HG03565 (cell line): ENCODE results near the gene EFHD2.
"Not testable (repeated sequence)": the region's sequence is repeated elsewhere in the genome, so short reads cannot be mapped to it uniquely, and the experiment has no call there.

Experiments used
- ATAC-seq: cut with Tn5 transposase; IDR thresholded peaks from one replicate; pipeline ENCODE4 v1.9.1; 2021; ENCODE audit warnings: mild to moderate bottlenecking, moderate library complexity; ENCODE audit not compliant: unreplicated experiment

EFHD2 gene

DNA sequence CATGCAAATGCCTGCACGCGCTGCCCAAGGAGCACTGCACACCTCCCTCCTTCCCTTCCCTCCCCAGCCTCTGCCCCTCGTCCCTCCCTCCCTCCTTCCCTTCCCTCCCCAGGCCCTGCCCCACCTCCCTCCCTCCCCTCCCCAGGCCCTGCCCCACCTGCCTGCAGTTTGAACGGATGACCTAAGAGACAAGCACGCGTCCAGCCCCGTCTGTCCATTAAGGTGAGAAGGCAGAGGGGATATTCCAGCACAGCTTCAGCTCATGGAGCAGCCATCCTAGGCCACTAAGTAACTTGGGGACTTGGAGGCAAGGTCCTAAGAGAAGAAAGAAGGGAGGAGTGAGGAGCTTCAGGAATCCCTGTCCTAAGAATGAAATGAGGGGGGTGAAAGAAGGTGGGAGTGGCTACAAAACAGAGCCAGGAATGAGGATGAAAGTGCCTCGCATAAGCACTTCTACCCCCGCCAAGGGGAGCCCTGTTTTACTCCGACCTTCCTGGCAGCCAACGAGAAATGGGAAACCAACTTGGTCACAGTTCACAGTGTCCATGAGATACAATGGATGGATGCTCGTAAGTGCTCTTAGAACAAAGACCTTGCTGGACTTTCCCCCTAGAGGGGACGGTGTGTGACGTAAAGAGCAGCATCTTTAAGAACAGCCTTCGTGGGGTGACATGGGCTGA lies 21.3 kb upstream of the EFHD2 start:
- ATAC-seq: no peak

GRCh38 chr1:15389828-15390227 lies 19.9 kb upstream of the EFHD2 start:
- not testable (repeated sequence) for ATAC-seq

DNA sequence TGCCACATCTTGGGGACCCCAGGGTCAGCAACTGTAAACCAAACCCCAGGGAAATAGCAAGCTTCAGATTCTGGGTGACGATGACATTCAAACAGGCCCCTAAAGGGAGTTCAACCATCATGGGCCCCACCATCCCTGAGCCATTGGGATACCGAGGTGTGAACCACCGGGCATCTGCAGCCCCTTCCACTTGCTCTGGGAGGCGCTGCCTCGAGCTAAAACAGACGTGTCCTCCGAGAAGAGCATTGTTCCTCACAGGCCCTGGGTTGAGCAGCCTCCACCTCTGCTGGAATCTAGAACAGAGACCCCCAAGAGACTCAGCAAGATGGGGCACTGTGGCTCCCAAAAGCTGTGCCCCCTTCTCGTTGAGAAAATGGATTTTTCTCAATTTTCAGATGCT lies 19.0 kb upstream of the EFHD2 start:
- ATAC-seq: no peak

DNA sequence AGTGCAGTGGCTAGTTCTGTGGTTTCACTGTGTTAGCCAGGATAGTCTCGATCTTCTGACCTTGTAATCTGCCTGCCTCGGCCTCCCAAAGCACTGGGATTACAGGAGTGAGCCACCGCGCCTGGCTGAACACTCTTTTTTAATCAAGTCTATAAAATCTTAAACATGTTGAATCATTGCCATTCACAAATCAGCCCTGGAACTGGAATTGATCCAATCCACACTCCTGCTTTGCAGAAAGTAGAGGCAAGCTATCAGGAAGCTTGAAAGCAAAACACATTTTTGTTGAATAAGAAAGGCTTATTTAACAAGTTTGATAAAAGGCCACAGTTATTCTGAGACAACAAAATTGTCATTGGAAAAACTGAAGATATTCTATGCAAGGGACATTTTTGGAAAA lies 18.3 kb upstream of the EFHD2 start:
- no peak for ATAC-seq

DNA sequence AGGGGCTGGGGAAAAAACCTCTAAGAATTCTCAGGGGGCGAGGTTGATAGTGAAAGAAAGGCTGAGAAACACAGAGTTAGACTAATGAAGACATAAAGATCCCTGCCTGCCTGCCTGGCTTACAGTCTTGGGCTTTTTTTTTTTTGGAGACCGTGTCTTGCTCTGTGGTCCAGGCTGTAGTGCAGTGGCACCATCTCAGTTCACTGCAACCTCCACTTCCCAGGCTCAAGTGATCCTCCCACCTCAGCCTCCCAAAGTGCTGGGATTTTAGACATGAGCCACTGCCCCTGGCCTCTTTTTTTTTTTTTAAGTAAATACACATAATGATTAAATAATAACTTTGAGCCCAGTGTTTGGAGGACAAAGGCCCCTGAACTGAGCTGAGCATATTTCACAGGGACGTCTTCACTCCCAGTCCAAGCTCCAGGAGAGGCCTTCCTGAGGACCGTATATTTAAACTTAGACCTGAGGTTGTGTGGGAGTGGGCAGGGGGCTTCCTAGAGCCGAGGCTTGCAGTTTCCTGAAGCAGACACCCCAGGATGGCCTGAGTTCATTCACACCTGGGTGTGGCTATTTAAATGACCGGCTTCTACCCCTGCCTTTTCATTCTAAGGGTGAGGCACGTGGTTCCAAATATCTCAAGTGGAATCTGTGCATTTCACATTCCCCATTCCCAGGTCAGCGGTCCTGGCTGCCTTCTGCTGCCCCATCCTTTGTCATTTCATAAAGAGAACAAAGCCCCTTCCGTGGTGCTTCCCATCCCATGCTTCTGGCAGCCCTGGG lies 16.0 kb upstream of the EFHD2 start:
- ATAC-seq: no peak

DNA sequence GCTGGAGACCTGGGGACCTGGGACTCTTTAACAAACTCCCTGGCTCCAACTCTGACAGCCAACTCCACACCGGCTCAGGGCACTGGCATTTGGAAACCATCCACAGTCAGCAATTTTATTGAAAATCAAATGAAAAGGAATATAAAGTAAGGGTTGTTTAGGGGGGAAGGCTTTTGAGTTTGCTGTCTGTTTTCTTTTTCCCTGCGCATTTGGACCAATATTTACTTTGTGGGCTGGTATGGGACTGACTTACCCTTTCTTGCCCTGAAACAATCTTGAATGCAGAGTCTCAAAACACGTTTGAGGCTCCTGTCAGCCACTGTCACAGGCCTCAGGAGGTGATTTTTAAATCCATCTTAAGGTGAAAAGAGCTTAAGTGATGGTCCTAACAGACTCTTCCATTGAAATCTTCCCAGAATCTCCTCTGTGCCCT lies 15.4 kb upstream of the EFHD2 start:
- ATAC-seq: no peak

DNA sequence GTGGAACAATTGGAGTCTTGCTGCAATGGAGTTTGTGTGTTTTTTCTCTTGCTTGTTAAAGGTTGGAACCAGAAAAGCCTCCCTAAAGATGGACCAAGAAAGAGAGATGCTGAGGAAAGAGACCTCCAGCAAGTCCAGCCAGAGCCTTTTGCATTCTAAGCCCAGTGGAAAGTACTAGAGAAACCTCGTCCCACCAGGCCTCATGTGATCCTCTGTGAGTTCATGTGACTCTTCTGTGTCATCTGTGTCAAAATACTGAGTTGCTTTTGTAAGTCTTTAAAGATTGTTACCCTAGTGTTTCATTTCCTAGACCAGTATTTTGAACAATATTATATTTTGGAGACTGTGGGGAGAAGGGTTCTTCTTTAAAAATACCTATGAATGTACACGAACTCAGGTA lies 12.5 kb upstream of the EFHD2 start:
- no peak for ATAC-seq

DNA sequence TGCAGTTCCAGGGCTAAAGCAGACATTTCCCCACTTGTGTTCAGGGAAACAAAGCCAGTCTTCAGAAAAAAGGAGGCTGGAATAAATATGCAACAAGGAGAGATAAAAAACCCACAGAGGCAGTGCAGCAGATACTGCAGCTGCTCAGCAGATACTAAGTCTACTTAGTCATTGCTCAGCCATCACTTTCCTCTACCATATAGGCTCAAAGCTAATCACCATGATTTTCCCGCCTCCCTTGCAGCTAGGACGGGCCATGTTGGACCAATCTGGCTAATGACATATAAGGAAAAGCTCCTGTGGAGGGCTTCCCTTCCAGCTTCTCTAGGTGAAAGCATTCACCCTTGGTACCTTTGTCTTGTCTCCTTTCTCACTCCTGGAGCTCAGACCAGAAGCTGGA lies 10.0 kb upstream of the EFHD2 start:
- ATAC-seq: no peak

GRCh38 chr1:15400627-15401026 lies 9.1 kb upstream of the EFHD2 start:
- ATAC-seq: no peak

GRCh38 chr1:15401391-15402055 lies 8.2 kb upstream of the EFHD2 start:
- ATAC-seq: no peak

GRCh38 chr1:15402809-15403450 lies 6.8 kb upstream of the EFHD2 start:
- no peak for ATAC-seq

DNA sequence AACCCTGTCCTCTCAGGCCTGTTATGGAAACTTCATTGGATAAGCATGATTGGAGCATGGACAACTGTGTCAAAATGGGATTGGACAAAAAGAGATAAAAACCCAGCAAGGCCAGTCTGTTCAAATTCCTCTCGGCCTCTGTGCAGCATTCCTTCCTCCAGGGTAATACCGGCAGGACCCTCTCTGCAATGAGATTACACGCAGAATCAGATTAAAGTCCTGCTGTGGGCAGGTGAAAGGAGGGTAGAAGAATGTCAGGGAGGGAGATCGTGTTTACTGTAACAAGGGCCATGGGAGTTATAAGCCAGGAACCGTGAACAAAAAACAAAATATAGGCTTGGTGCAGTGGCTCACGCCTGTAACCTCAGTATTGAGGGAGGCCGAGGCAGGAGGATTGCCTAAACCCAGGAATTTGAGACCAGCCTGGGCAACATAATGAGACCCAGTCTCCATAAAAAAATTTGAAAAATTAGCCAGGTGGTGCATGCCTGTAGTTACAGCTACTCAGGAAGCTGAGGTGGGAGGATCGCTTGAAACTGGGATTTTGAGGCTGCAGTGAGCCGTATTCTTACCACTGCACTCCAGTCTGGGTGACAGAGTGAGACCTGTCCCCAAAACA lies 5.6 kb upstream of the EFHD2 start:
- ATAC-seq: no peak

DNA sequence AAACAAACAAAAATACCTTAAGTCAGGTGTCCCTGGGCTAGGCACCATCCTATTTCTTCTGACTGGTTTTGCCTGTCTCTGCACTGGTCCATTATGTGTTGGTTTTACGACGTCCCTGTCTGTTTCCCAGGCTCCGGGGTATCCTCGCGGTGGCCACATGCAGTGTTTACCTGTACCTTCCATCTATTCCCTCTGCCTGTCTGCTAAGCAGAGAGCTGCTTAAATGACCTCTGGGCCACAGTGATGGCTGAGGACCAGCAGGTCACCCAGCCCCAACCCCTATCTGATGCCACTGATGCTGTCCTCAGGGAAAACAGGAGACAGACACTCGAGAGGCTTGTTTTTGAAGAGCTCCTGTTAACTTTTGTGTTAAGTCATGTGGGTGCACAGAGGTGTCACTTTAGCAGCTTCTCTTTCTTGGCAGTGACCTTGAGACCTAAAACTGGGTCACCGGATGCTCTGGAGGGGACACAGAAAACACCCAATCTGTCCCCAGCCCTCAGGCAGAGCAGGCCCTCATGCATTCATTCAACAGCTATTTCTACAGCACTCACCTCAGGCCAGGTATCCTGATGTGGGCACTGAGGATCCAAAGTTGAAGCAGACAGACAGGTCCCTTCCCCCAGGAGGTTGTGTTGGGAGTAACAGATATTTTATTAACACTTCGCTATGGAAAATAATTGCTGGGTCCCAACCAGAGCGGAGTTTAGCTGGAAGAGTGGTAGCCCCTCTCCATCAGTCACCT lies 4.4 kb upstream of the EFHD2 start:
- no peak for ATAC-seq

GRCh38 chr1:15406614-15407559 lies 2.8 kb upstream of the EFHD2 start:
- ATAC-seq: no peak

DNA sequence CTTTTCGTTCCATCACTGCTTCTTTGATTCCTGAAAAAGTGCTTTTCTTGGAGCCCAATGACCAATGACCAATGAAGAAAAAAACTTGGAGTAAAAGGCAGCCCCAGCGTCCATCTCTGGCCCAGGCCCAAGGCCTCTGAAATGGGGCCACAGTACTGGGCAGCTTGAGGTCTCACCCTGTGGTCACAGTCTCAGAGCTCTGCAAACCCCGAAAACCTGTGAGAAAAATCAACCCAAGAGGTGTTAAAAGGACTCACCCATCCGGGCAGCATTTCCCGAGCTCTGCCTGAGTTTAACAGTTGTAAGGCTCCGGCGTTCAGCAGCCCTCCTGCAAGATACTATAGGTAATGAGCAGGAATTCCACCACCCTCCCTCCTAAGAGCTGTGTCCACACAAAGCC lies 2.1 kb upstream of the EFHD2 start:
- no peak for ATAC-seq

DNA sequence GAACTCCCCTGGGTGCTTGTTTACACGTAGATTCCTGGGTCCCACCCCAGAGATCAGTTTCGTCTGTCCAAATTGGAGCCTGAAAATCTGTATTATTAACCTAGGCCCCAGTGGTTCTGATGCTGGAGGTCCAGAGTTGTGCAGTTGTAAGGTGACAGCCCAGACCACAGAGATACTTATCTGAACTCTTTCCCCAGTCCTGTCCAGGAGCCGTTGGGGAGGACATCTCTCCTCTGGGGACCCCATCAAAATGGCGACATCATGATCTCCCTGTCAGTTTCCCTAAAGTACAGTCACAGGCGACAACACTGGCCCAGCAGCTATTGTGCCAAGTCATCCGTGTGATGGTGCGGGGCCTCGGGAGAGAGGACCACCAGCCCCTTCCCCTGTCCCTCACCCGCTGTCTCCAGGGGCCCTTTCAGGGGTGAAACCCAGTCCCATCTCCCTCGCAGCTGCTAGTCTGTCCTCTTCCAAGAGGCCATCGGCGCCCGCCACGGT lies 749 bp upstream of the EFHD2 start:
- ATAC-seq: no peak

DNA sequence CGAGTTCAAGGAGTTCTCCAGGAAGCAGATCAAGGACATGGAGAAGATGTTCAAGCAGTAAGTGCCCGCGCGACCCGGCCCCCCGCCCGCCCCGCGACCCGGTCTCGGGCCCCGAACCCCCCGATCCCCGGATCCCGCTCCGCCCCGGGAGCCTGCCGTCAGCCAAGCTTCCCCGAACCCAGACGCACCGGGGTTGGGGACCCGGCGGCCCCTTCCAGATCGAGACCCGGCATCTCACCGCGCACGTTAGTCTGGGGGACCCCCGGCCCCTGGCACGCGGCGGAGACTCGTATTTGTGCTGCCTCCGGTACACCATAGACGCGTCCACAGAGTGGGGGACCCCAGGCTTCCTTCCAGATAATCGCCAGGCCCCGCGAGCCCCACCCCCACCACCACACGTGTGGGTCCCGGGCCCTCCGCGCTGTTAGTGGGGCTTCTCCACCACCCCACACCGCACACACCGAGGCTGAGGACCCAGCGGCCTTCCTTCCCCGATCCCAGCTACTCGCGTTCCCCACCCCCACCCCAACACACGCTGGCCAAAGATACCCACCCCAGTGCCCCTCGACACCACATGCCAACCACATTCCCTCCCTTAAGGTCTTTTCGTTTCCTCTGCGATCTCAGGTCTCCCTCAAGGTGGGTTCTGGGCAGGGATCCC lies 665 bp downstream of the EFHD2 start:
- no peak for ATAC-seq

GRCh38 chr1:15410884-15411245 lies 1.2 kb downstream of the EFHD2 start:
- no peak for ATAC-seq
